Neuronal stem cell (in vitro differentiated cells): Measurements from ENCODE around the gene NUP133.
A peak's percentile ranks its signal among the peaks of the same experiment; 100 is the strongest.
"Not testable (repeated sequence)": the region's sequence is repeated elsewhere in the genome, so short reads cannot be mapped to it uniquely, and the experiment has no call there.

Source experiments
- DNase-seq: peaks from one replicate; pipeline ENCODE4 v3.0.0-alpha.2; 2013; ENCODE audit warnings: low spot score
- H2AFZ ChIP-seq: one replicate; pipeline ENCODE4 v1.6.1; 2013; ENCODE audit warnings: mild to moderate bottlenecking, low read length, inconsistent platforms
- H2AK5ac ChIP-seq: 2 replicates; pipeline ENCODE4 v1.6.1; 2013; ENCODE audit warnings: low read depth, mild to moderate bottlenecking, inconsistent platforms, low read length, moderate library complexity, mixed read lengths
- H2BK120ac ChIP-seq: 2 replicates; pipeline ENCODE4 v1.6.1; 2013; ENCODE audit warnings: low read depth, mild to moderate bottlenecking, inconsistent platforms, low read length, moderate library complexity, mixed read lengths
- H2BK12ac ChIP-seq: one replicate; pipeline ENCODE4 v1.6.1; 2013; ENCODE audit warnings: low read length, inconsistent platforms
- H2BK15ac ChIP-seq: 2 replicates; pipeline ENCODE4 v1.6.1; 2013; ENCODE audit warnings: mild to moderate bottlenecking, low read length, inconsistent platforms, mixed read lengths
- H2BK5ac ChIP-seq: one replicate; pipeline ENCODE4 v1.6.1; 2013; ENCODE audit warnings: inconsistent platforms, mild to moderate bottlenecking, low read length, moderate library complexity
- H3K14ac ChIP-seq: one replicate; pipeline ENCODE4 v1.6.1; 2013; ENCODE audit warnings: low read length, inconsistent platforms
- H3K18ac ChIP-seq: 2 replicates; pipeline ENCODE4 v1.6.1; 2013; ENCODE audit warnings: low read length, inconsistent platforms
- H3K23ac ChIP-seq: 2 replicates; pipeline ENCODE4 v1.6.1; 2013; ENCODE audit warnings: low read depth, mild to moderate bottlenecking, mixed read lengths, low read length, inconsistent platforms; ENCODE audit not compliant: poor library complexity
- H3K27ac ChIP-seq: replicated peaks from 3 replicates; pipeline ENCODE4 v1.5.1; 2013; ENCODE audit warnings: low read length, inconsistent platforms
- H3K27me3 ChIP-seq, 3 experiments: 2 replicates each; pipeline ENCODE4 v1.6.1; 2013; ENCODE audit warnings: low read length in 3 of 3, mild to moderate bottlenecking in 2 of 3, inconsistent platforms in 1 of 3, low read depth in 1 of 3, mixed read lengths in 1 of 3, moderate library complexity in 1 of 3; ENCODE audit not compliant: control insufficient read depth in 3 of 3, insufficient read depth in 3 of 3
- H3K36me3 ChIP-seq, 2 donors: replicated peaks in 1 of 2; 2 replicates each; pipeline ENCODE4 v1.6.1; 2013; ENCODE audit warnings: low read length in 2 of 2; ENCODE audit not compliant: control insufficient read depth in 2 of 2, insufficient read depth in 2 of 2
- H3K4ac ChIP-seq: 2 replicates; pipeline ENCODE4 v1.6.1; 2013; ENCODE audit warnings: inconsistent platforms, mild to moderate bottlenecking, low read length, moderate library complexity
- H3K4me1 ChIP-seq, 2 donors: 1 replicate in 1 of 2; 2 replicates in 1 of 2; pipeline ENCODE4 v1.6.1; 2013; ENCODE audit warnings: low read length in 2 of 2, low read depth in 1 of 2; ENCODE audit not compliant: control insufficient read depth in 2 of 2, insufficient read depth in 1 of 2
- H3K4me2 ChIP-seq: one replicate; pipeline ENCODE4 v1.6.1; 2013; ENCODE audit warnings: mild to moderate bottlenecking, low read length, inconsistent platforms; ENCODE audit not compliant: insufficient read depth, poor library complexity, severe bottlenecking
- H3K4me3 ChIP-seq, 2 donors: 2 replicates each; pipeline ENCODE4 v1.5.1; 2013; ENCODE audit warnings: low read length in 2 of 2, mild to moderate bottlenecking in 2 of 2, inconsistent platforms in 1 of 2, moderate library complexity in 1 of 2
- H3K79me1 ChIP-seq: one replicate; pipeline ENCODE4 v1.6.1; 2013; ENCODE audit warnings: low read depth, mild to moderate bottlenecking, inconsistent platforms, low read length, moderate library complexity
- H3K9ac ChIP-seq: one replicate; pipeline ENCODE4 v1.6.1; 2013; ENCODE audit warnings: mild to moderate bottlenecking, low read depth, low read length, inconsistent platforms; ENCODE audit not compliant: poor library complexity
- H3K9me3 ChIP-seq, 2 donors: replicated peaks in 1 of 2; 2 replicates each; pipeline versions ENCODE3 to v1.6.1; 2013; ENCODE audit warnings: low read length in 2 of 2, mild to moderate bottlenecking in 2 of 2, inconsistent platforms in 1 of 2, low read depth in 1 of 2, mixed read lengths in 1 of 2, moderate library complexity in 1 of 2; ENCODE audit not compliant: control insufficient read depth in 2 of 2, insufficient read depth in 1 of 2
- H4K8ac ChIP-seq: one replicate; pipeline ENCODE4 v1.6.1; 2013; ENCODE audit warnings: low read depth, mild to moderate bottlenecking, inconsistent platforms, low read length, moderate library complexity
- H4K91ac ChIP-seq: one replicate; pipeline ENCODE4 v1.6.1; 2013; ENCODE audit warnings: low read length, low read depth, mild to moderate bottlenecking, inconsistent platforms; ENCODE audit not compliant: poor library complexity
- WGBS, 2 donors: extraction: QIAGEN DNeasy Blood & Tissue Kit; methylation state at CpG; one replicate each; pipeline ENCODE4 v1.1.7; 2013; ENCODE audit warnings: missing lambda C conversion rate in 2 of 2, mixed read lengths in 1 of 2; ENCODE audit not compliant: insufficient read length in 2 of 2, insufficient replicate concordance in 1 of 2; ENCODE audit errors: extremely low coverage in 2 of 2; 5-methylcytosine and 5-hydroxymethylcytosine counted together

NUP133 gene

GRCh38 chr1:229526695-229527094, 18.6 kb upstream of the NUP133 start:
- H3K9ac ChIP-seq = no peak overlapping the region
- no peak overlapping the region for H3K18ac ChIP-seq
- H4K8ac ChIP-seq = no peak overlapping the region
- no peak for DNase-seq
- no peak overlapping the region for H3K27ac ChIP-seq
- no peak overlapping the region for H2BK12ac ChIP-seq
- no peak overlapping the region for H4K91ac ChIP-seq
- no peak overlapping the region for H2AK5ac ChIP-seq
- no CpG with 5 or more reads among the region's 1 CpG for WGBS, 2 donors
- H3K79me1 ChIP-seq = peaks cover 3% of the 10 kb centered on the region
- no peak overlapping the region for H3K4ac ChIP-seq
- no peaks in the 10 kb centered on the region for H3K9me3 ChIP-seq
- H2BK15ac ChIP-seq = no peak overlapping the region
- no peak overlapping the region for H3K4me2 ChIP-seq
- H3K23ac ChIP-seq = no peak overlapping the region
- no peak overlapping the region for H2BK5ac ChIP-seq
- H2BK120ac ChIP-seq = no peak overlapping the region
- H3K4me3 ChIP-seq = no peak overlapping the region
- no peak overlapping the region for H2AFZ ChIP-seq
- no peak overlapping the region for H3K14ac ChIP-seq
- H3K36me3 ChIP-seq = peaks cover 15 to 84% of the 10 kb centered on the region in 2 donors
- no peaks in the 10 kb centered on the region for H3K4me1 ChIP-seq
- no peaks in the 10 kb centered on the region for H3K27me3 ChIP-seq

- Histone ChIP-seq H2BK15ac (no peak overlapping the region), H2BK12ac (no peak overlapping the region), H3K27ac (no peak overlapping the region), H4K8ac (no peak overlapping the region), H3K9ac (no peak overlapping the region), H3K18ac (no peak overlapping the region), H3K4me2 (no peak overlapping the region), H2AK5ac (no peak overlapping the region), H3K9me3 (no peaks in the 10 kb centered on the region), H3K27me3 (no peaks in the 10 kb centered on the region), H3K79me1 (no peaks in the 10 kb centered on the region), H2BK5ac (no peak overlapping the region), H2BK120ac (no peak overlapping the region), H3K4me3 (no peak overlapping the region), H3K23ac (no peak overlapping the region), H3K14ac (no peak overlapping the region), H2AFZ (no peak overlapping the region), H3K4me1 (no peaks in the 10 kb centered on the region), H4K91ac (no peak overlapping the region), H3K36me3 (peaks cover 10 to 78% of the 10 kb centered on the region in 2 donors), H3K4ac (no peak overlapping the region)
- DNase-seq = no peak
- no CpG with 5 or more reads among the region's 1 CpG for WGBS, 2 donors
Measured at GRCh38 chr1:229523052-229523451, 14.9 kb upstream of the NUP133 start.

- H3K4me2 ChIP-seq = no peak overlapping the region
- no peak overlapping the region for H2BK15ac ChIP-seq
- H3K79me1 ChIP-seq = no peaks in the 10 kb centered on the region
- H3K4me1 ChIP-seq = no peaks in the 10 kb centered on the region
- H3K27ac ChIP-seq = no peak overlapping the region
- no peak overlapping the region for H4K91ac ChIP-seq
- no peaks in the 10 kb centered on the region for H3K9me3 ChIP-seq
- no peak overlapping the region for H3K23ac ChIP-seq
- peaks cover 2 to 20% of the 10 kb centered on the region in 2 donors for H3K36me3 ChIP-seq
- DNase-seq = peak; percentile 39
- no peak overlapping the region for H3K14ac ChIP-seq
- H2AK5ac ChIP-seq = no peak overlapping the region
- H3K18ac ChIP-seq = no peak overlapping the region
- H3K27me3 ChIP-seq = no peaks in the 10 kb centered on the region
- H3K9ac ChIP-seq = no peak overlapping the region
- no peak overlapping the region for H3K4ac ChIP-seq
- H2BK5ac ChIP-seq = no peak overlapping the region
- WGBS, 2 donors = no CpG with 5 or more reads among the region's 8 CpGs
- H3K4me3 ChIP-seq = no peak overlapping the region
- no peak overlapping the region for H4K8ac ChIP-seq
- H2BK120ac ChIP-seq = no peak overlapping the region
- H2AFZ ChIP-seq = no peak overlapping the region
- H2BK12ac ChIP-seq = no peak overlapping the region
Measured at GRCh38 chr1:229514578-229515275, 6.6 kb upstream of the NUP133 start.

- H3K18ac ChIP-seq, H3K27me3 ChIP-seq, DNase-seq, H4K8ac ChIP-seq, H3K27ac ChIP-seq, H3K9ac ChIP-seq, H2BK5ac ChIP-seq, H2AFZ ChIP-seq, H2AK5ac ChIP-seq, H3K9me3 ChIP-seq, H2BK12ac ChIP-seq, H3K23ac ChIP-seq, H3K14ac ChIP-seq, H3K4ac ChIP-seq, H3K79me1 ChIP-seq, H3K4me3 ChIP-seq, H4K91ac ChIP-seq, H2BK15ac ChIP-seq, H3K36me3 ChIP-seq, H2BK120ac ChIP-seq, H3K4me2 ChIP-seq, H3K4me1 ChIP-seq: not testable (repeated sequence)
- WGBS, 2 donors = no CpG with 5 or more reads among the region's 6 CpGs
Measured at GRCh38 chr1:229511625-229512024, 3.5 kb upstream of the NUP133 start.
